WTC11 (cell line): ENCODE data around the gene JAML. TPM values are rescaled to one million over a fixed set of nuclear protein-coding genes. Genes with fewer than 3 reads are reported as not detected.

ENCODE experiments used
- ATAC-seq: fragments of 200-7000 bp; cut with Tn5 transposase; 2 replicates; pipeline ENCODE4 v1.10.0; 2021; ENCODE audit warnings: mild to moderate bottlenecking, moderate library complexity
- CTCF ChIA-PET: fragments of 300-600 bp; sonication (Branson Sonifier 250); formaldehyde crosslinking; loops from one replicate; lab custom pipeline; 2021; ENCODE audit warnings: antibody characterized with exemption; lab: Charles Lee
- POLR2A ChIA-PET: fragments of 350-600 bp; sonication (Branson Sonifier 250); formaldehyde crosslinking; loops from one replicate; lab custom pipeline; 2021; ENCODE audit warnings: antibody characterized with exemption; lab: Charles Lee
- DNase-seq: peaks from one replicate; pipeline ENCODE4 v3.0.0; 2021; ENCODE audit warnings: low spot score
- H3K27ac Mint-ChIP-seq: 2 replicates; pipeline ENCODE4 v1.8.0; 2021; ENCODE audit warnings: mixed read lengths
- H3K27me3 Mint-ChIP-seq: 2 replicates; pipeline ENCODE4 v1.8.0; 2021; ENCODE audit warnings: low read depth, mild to moderate bottlenecking, moderate library complexity, mixed read lengths
- H3K36me3 Mint-ChIP-seq: 2 replicates; pipeline ENCODE4 v1.8.0; 2021; ENCODE audit warnings: mixed read lengths
- H3K4me1 Mint-ChIP-seq: 2 replicates; pipeline ENCODE4 v1.8.0; 2022; ENCODE audit warnings: mixed read lengths
- H3K4me3 Mint-ChIP-seq: 2 replicates; pipeline ENCODE4 v1.8.0; 2021; ENCODE audit warnings: mild to moderate bottlenecking, moderate library complexity, mixed read lengths
- H3K9me3 Mint-ChIP-seq: 2 replicates; pipeline ENCODE4 v1.8.0; 2021; ENCODE audit warnings: mixed read lengths
- ARID4B ChIP-seq: sonication (generic); formaldehyde crosslinking; IDR thresholded peaks from 2 replicates; pipeline ENCODE4 v1.8.0; 2023; ENCODE audit warnings: missing genetic modification reagents, mild to moderate bottlenecking, borderline replicate concordance
- CREB1 ChIP-seq: sonication (generic); formaldehyde crosslinking; IDR thresholded peaks from 2 replicates; pipeline ENCODE4 v1.8.0; 2023; ENCODE audit warnings: mild to moderate bottlenecking, missing genetic modification reagents
- ELF4 ChIP-seq: sonication (generic); formaldehyde crosslinking; IDR thresholded peaks from 2 replicates; pipeline ENCODE4 v1.8.1; 2022; ENCODE audit warnings: low read depth, mild to moderate bottlenecking, moderate library complexity, missing genetic modification reagents
- GABPB1 ChIP-seq: sonication (generic); formaldehyde crosslinking; IDR thresholded peaks from 2 replicates; pipeline ENCODE4 v1.8.1; 2023; ENCODE audit warnings: mild to moderate bottlenecking, missing genetic modification reagents
- RELA ChIP-seq: sonication (generic); formaldehyde crosslinking; IDR thresholded peaks from 2 replicates; pipeline ENCODE4 v1.8.1; 2022; ENCODE audit warnings: missing genetic modification reagents, mild to moderate bottlenecking, borderline replicate concordance
- TP53 ChIP-seq: sonication (generic); formaldehyde crosslinking; IDR thresholded peaks from 2 replicates; pipeline ENCODE4 v1.8.1; 2023; ENCODE audit warnings: mild to moderate bottlenecking, missing genetic modification reagents
- USF2 ChIP-seq: sonication (generic); formaldehyde crosslinking; IDR thresholded peaks from 2 replicates; pipeline ENCODE4 v1.8.1; 2023; ENCODE audit warnings: mild to moderate bottlenecking, missing genetic modification reagents, moderate library complexity
- ZNF121 ChIP-seq: sonication (generic); formaldehyde crosslinking; IDR thresholded peaks from 2 replicates; pipeline ENCODE4 v1.8.0; 2023; ENCODE audit warnings: missing genetic modification reagents
- ZNF396 ChIP-seq: fragments of 250-450 bp; sonication (Bioruptor Pico); IDR thresholded peaks from 2 replicates; pipeline ENCODE4 v1.8.0; 2021; ENCODE audit warnings: mild to moderate bottlenecking, moderate library complexity, borderline replicate concordance
- ZNF425 ChIP-seq: fragments of 250-450 bp; sonication (Bioruptor Pico); conservative IDR thresholded peaks from 2 replicates; pipeline ENCODE4 v1.9.0; 2021; ENCODE audit warnings: mild to moderate bottlenecking
- total RNA-seq: library from RNA; stranded (reverse); gene quantifications from 3 replicates; pipeline ENCODE4 v1.2.3, GENCODE V29; 2021
- TF ChIP-seq, protein P1 (sequence below): sonication (generic); formaldehyde crosslinking; IDR thresholded peaks from 2 replicates; pipeline ENCODE4 v1.8.0; 2022; ENCODE audit warnings: mild to moderate bottlenecking, missing genetic modification reagents
- TF ChIP-seq, protein P2 (sequence below): fragments of 250-450 bp; sonication (Bioruptor Pico); IDR thresholded peaks from 2 replicates; pipeline ENCODE4 v1.9.0; 2021; ENCODE audit warnings: mild to moderate bottlenecking
- TF ChIP-seq, protein P3 (sequence below): sonication (generic); formaldehyde crosslinking; IDR thresholded peaks from 2 replicates; pipeline ENCODE4 v1.8.0; 2023; ENCODE audit warnings: missing genetic modification reagents
- TF ChIP-seq, protein P4 (sequence below): sonication (generic); formaldehyde crosslinking; IDR thresholded peaks from 2 replicates; pipeline ENCODE4 v1.8.0; 2022; ENCODE audit warnings: mild to moderate bottlenecking, missing genetic modification reagents

Gene JAML
- total RNA-seq, 1 experiment from 2014 or later = 0.24 TPM

- Mint-ChIP-seq H3K9me3 (no peaks in the 10 kb centered on the region; the same call in 1 of the 2 replicates), H3K27me3 (peaks cover 15% of the 10 kb centered on the region), H3K4me3 (peak overlapping the region; percentile 50), H3K4me1 (peaks cover 33% of the 10 kb centered on the region), H3K27ac (no peak overlapping the region), H3K36me3 (no peaks in the 10 kb centered on the region)
- TF ChIP-seq GABPB1 (no peak), CREB1 (CRISPR knock-in tag) (no peak), ELF4 (CRISPR knock-in tag) (no peak), ARID4B (no peak), RELA (CRISPR knock-in tag) (no peak), ZNF396 (CRISPR knock-in tag) (no peak), USF2 (no peak), ZNF121 (CRISPR knock-in tag) (peak; percentile 98), TP53 (CRISPR knock-in tag) (no peak), ZNF425 (CRISPR knock-in tag) (no peak)
- TF ChIP-seq, protein P1, sequence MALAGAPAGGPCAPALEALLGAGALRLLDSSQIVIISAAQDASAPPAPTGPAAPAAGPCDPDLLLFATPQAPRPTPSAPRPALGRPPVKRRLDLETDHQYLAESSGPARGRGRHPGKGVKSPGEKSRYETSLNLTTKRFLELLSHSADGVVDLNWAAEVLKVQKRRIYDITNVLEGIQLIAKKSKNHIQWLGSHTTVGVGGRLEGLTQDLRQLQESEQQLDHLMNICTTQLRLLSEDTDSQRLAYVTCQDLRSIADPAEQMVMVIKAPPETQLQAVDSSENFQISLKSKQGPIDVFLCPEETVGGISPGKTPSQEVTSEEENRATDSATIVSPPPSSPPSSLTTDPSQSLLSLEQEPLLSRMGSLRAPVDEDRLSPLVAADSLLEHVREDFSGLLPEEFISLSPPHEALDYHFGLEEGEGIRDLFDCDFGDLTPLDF (CRISPR knock-in tag) = no peak
- TF ChIP-seq, protein P2, sequence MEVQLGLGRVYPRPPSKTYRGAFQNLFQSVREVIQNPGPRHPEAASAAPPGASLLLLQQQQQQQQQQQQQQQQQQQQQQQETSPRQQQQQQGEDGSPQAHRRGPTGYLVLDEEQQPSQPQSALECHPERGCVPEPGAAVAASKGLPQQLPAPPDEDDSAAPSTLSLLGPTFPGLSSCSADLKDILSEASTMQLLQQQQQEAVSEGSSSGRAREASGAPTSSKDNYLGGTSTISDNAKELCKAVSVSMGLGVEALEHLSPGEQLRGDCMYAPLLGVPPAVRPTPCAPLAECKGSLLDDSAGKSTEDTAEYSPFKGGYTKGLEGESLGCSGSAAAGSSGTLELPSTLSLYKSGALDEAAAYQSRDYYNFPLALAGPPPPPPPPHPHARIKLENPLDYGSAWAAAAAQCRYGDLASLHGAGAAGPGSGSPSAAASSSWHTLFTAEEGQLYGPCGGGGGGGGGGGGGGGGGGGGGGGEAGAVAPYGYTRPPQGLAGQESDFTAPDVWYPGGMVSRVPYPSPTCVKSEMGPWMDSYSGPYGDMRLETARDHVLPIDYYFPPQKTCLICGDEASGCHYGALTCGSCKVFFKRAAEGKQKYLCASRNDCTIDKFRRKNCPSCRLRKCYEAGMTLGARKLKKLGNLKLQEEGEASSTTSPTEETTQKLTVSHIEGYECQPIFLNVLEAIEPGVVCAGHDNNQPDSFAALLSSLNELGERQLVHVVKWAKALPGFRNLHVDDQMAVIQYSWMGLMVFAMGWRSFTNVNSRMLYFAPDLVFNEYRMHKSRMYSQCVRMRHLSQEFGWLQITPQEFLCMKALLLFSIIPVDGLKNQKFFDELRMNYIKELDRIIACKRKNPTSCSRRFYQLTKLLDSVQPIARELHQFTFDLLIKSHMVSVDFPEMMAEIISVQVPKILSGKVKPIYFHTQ = no peak
- TF ChIP-seq, protein P3, sequence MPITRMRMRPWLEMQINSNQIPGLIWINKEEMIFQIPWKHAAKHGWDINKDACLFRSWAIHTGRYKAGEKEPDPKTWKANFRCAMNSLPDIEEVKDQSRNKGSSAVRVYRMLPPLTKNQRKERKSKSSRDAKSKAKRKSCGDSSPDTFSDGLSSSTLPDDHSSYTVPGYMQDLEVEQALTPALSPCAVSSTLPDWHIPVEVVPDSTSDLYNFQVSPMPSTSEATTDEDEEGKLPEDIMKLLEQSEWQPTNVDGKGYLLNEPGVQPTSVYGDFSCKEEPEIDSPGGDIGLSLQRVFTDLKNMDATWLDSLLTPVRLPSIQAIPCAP (CRISPR knock-in tag) = no peak
- TF ChIP-seq, protein P4, sequence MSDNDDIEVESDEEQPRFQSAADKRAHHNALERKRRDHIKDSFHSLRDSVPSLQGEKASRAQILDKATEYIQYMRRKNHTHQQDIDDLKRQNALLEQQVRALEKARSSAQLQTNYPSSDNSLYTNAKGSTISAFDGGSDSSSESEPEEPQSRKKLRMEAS (CRISPR knock-in tag) = peak; percentile 67
- peak; percentile 64 for DNase-seq
- ATAC-seq = peak; percentile 85
- POLR2A ChIA-PET = interaction anchor here (0.7 kb wide), 1 partner anchor 9 kb away, joined by 3 read pairs; no protein-coding TSS in a partner anchor
- CTCF ChIA-PET = interaction anchor here (0.6 to 3.6 kb wide), 11 partner anchors 9 to 127 kb away, joined by 3 to 77 read pairs (median 4); partner anchors contain the start of gene MPZL2
Measured at GRCh38 chr11:118180300-118180703, 44.5 kb downstream of the JAML start.
